Measurements from ENCODE around the gene GLIS1. TPM values are rescaled to one million over a fixed set of nuclear protein-coding genes. Genes with fewer than 3 reads are reported as not detected.

The GLIS1 gene
- total RNA-seq, 1 experiment from 2014 or later: not detected

DNA sequence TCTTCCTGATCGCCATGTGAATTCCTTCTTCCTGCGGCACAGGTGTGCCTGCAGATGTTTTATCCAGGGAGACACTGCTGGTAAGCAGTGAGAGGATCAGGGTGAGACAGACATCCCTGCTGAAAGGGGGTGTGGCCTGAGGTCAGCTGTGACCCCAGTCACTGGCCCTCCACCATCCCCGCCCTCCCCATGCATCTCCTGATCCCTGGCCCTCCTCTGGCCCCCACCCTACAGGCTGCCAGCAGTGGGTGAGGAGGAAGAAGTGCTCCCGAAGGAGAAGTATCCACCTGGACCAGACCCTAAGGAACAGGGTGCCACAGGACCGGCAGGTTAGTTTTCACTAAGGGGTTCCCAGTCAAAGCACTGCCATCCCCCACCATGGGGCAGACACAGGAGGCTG is 85.3 kb downstream of the GLIS1 start:
- TF ChIP-seq EZH2 (IDR thresholded peaks at IDR 0.05; ENCODE audit: low read depth): no peak
- TF ChIP-seq CTCF (conservative IDR thresholded peaks at IDR 0.05): no peak
- Histone ChIP-seq H3K4me3 (no peak overlapping the region), H3K4me2 (no peak overlapping the region), H3K27ac (no peak overlapping the region), H3K9me3 (ENCODE audit: insufficient read depth, low read depth) (no peaks in the 10 kb centered on the region), H3K36me3 (ENCODE audit: low read depth) (no peaks in the 10 kb centered on the region), H2AFZ (no peak overlapping the region), H3K9me2 (ENCODE audit: insufficient read depth) (no peaks in the 10 kb centered on the region), H4K20me1 (ENCODE audit: insufficient read depth) (no peaks in the 10 kb centered on the region), H3K79me2 (ENCODE audit: low read depth) (no peaks in the 10 kb centered on the region), H3F3A (ENCODE audit: insufficient read depth, low read depth) (no peaks in the 10 kb centered on the region), H3K27me3 (ENCODE audit: insufficient read depth, low read depth) (peaks cover 82% of the 10 kb centered on the region), H3K4me1 (replicated peaks; ENCODE audit: insufficient read depth) (no peaks in the 10 kb centered on the region)
- CTCF ChIA-PET: no interaction called here
- BruUV-seq (replicated peaks): no TSS peak
- POLR2A ChIA-PET (ENCODE audit: unreplicated experiment): no interaction called here
- intact Hi-C loops (cut with micrococcal nuclease; ENCODE audit: unreplicated experiment): no loop called here
- DNase-seq: no peak

DNA sequence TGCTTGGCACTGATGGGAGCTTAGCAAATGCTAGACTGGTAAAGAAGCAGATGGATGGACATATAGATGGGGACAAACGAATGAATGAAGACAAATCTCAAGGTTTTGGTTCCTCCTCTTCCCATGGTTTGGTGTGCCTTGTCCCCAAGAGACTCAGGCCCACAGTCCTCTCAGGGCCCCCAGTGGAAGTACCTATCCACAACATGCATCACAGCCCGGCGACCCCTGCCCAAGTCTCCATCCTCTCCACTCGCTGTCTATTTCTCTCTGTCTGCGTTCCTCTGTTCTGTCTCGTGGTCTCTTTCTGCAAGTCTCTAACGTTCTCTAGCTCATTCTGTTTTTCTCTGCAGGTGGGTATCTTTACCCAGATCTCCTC is 85.8 kb downstream of the GLIS1 start:
- H4K20me1 ChIP-seq (ENCODE audit: insufficient read depth): no peaks in the 10 kb centered on the region
- H3K27ac ChIP-seq: no peak overlapping the region
- no peaks in the 10 kb centered on the region for H3K4me1 ChIP-seq (replicated peaks; ENCODE audit: insufficient read depth)
- peaks cover 81% of the 10 kb centered on the region for H3K27me3 ChIP-seq (ENCODE audit: insufficient read depth, low read depth)
- no peak for TF ChIP-seq CTCF (conservative IDR thresholded peaks at IDR 0.05)
- TF ChIP-seq EZH2 (IDR thresholded peaks at IDR 0.05; ENCODE audit: low read depth): no peak
- DNase-seq: no peak
- no peaks in the 10 kb centered on the region for H3K9me2 ChIP-seq (ENCODE audit: insufficient read depth)
- no peak overlapping the region for H3K4me2 ChIP-seq
- no peaks in the 10 kb centered on the region for H3K9me3 ChIP-seq (ENCODE audit: insufficient read depth, low read depth)
- no TSS peak for BruUV-seq (replicated peaks)
- no peaks in the 10 kb centered on the region for H3F3A ChIP-seq (ENCODE audit: insufficient read depth, low read depth)
- H3K4me3 ChIP-seq: no peak overlapping the region
- H3K79me2 ChIP-seq (ENCODE audit: low read depth): no peaks in the 10 kb centered on the region
- CTCF ChIA-PET: no interaction called here
- no peak overlapping the region for H2AFZ ChIP-seq
- no peaks in the 10 kb centered on the region for H3K36me3 ChIP-seq (ENCODE audit: low read depth)
- POLR2A ChIA-PET (ENCODE audit: unreplicated experiment): no interaction called here
- intact Hi-C loops (cut with micrococcal nuclease; ENCODE audit: unreplicated experiment): no loop called here

- Histone ChIP-seq H3K9me3 (ENCODE audit: insufficient read depth, low read depth) (no peaks in the 10 kb centered on the region), H3K4me3 (no peak overlapping the region), H3K4me2 (no peak overlapping the region), H3K36me3 (ENCODE audit: low read depth) (no peaks in the 10 kb centered on the region), H3K79me2 (ENCODE audit: low read depth) (no peaks in the 10 kb centered on the region), H3K4me1 (replicated peaks; ENCODE audit: insufficient read depth) (no peaks in the 10 kb centered on the region), H3K27ac (no peak overlapping the region), H2AFZ (no peak overlapping the region), H3K27me3 (ENCODE audit: insufficient read depth, low read depth) (peaks cover 80% of the 10 kb centered on the region), H4K20me1 (ENCODE audit: insufficient read depth) (no peaks in the 10 kb centered on the region), H3K9me2 (ENCODE audit: insufficient read depth) (no peaks in the 10 kb centered on the region), H3F3A (ENCODE audit: insufficient read depth, low read depth) (no peaks in the 10 kb centered on the region)
- TF ChIP-seq CTCF (conservative IDR thresholded peaks at IDR 0.05) (no peak), EZH2 (IDR thresholded peaks at IDR 0.05; ENCODE audit: low read depth) (no peak)
- BruUV-seq (replicated peaks): no TSS peak
- intact Hi-C loops (cut with micrococcal nuclease; ENCODE audit: unreplicated experiment): no loop called here
- DNase-seq: no peak
- CTCF ChIA-PET: no interaction called here
- POLR2A ChIA-PET (ENCODE audit: unreplicated experiment): no interaction called here
Observed at GRCh38 chr1:53652441-53653199, 86.3 kb downstream of the GLIS1 start.

Data from PC-9 (cell line).